Measurements from ENCODE around the gene PLCB1.

GRCh38 chr20:8132484-8133309 lies 631 bp downstream of the PLCB1 start:
- TF ChIP-seq CTCF (IDR thresholded peaks at IDR 0.05; ENCODE audit: insufficient read depth, low read depth, low read length) (no peak), EZH2 (IDR thresholded peaks at IDR 0.05; ENCODE audit: insufficient read depth, low read length) (no peak)

All from astrocyte (in vitro differentiated cells and primary cell).